HepG2 (cell line): ENCODE results near the gene BSN. TPM values are rescaled to one million over a fixed set of nuclear protein-coding genes. Genes with fewer than 3 reads are reported as not detected.
A peak's percentile ranks its signal among the peaks of the same experiment; 100 is the strongest.

ENCODE experiments used
- DNMT1 ChIP-seq: sonication (generic); formaldehyde crosslinking; IDR thresholded peaks from 2 replicates; pipeline ENCODE4 v1.5.1; 2020; ENCODE audit warnings: mild to moderate bottlenecking, missing genetic modification reagents
- FOXC1 ChIP-seq: sonication (generic); formaldehyde crosslinking; IDR thresholded peaks from 2 replicates; pipeline ENCODE4 v1.8.0; 2022; ENCODE audit warnings: mild to moderate bottlenecking, missing genetic modification reagents, borderline replicate concordance
- GABPB1 ChIP-seq: IDR thresholded peaks from 2 replicates; pipeline ENCODE4 v1.6.1; 2016; ENCODE audit warnings: mild to moderate bottlenecking, missing genetic modification reagents, moderate library complexity, missing compliant biosample characterization
- HMGA1 ChIP-seq: sonication (generic); formaldehyde crosslinking; conservative IDR thresholded peaks from 2 replicates; pipeline ENCODE4 v1.4.0; 2020; ENCODE audit warnings: missing genetic modification reagents
- JARID2 ChIP-seq: sonication (generic); formaldehyde crosslinking; IDR thresholded peaks from 2 replicates; pipeline ENCODE4 v1.8.1; 2023; ENCODE audit warnings: missing genetic modification reagents, inconsistent platforms; ENCODE audit not compliant: insufficient replicate concordance
- KAT8 ChIP-seq: IDR thresholded peaks from 2 replicates; pipeline ENCODE4 v1.6.1; 2016; ENCODE audit warnings: missing genetic modification reagents, missing compliant biosample characterization
- NFKBIZ ChIP-seq: IDR thresholded peaks from 2 replicates; pipeline ENCODE4 v1.6.1; 2018; ENCODE audit warnings: missing genetic modification reagents, missing compliant biosample characterization
- NR2F1 ChIP-seq, 2 experiments: fragments of 450-650 bp in 1 of 2; formaldehyde crosslinking in 1 of 2; IDR thresholded peaks; 2 replicates each; pipeline versions ENCODE4 v1.5.0 to v1.6.1; 2016 to 2020; ENCODE audit warnings: mild to moderate bottlenecking in 1 of 2, missing compliant biosample characterization in 1 of 2, missing genetic modification reagents in 1 of 2, moderate library complexity in 1 of 2
- PAF1 ChIP-seq: IDR thresholded peaks from 2 replicates; pipeline ENCODE4 v1.6.1; 2016; ENCODE audit warnings: missing genetic modification reagents, missing compliant biosample characterization
- POLR2AphosphoS5 ChIP-seq: IDR thresholded peaks from 2 replicates; pipeline ENCODE4 v1.6.1; 2012; ENCODE audit warnings: low read depth, low read length
- RORA ChIP-seq: sonication (generic); formaldehyde crosslinking; IDR thresholded peaks from 2 replicates; pipeline ENCODE4 v1.5.0; 2020; ENCODE audit warnings: mild to moderate bottlenecking, missing genetic modification reagents, moderate library complexity
- ZBED4 ChIP-seq: sonication (generic); formaldehyde crosslinking; IDR thresholded peaks from 2 replicates; pipeline ENCODE4 v1.4.0; 2020; ENCODE audit warnings: missing genetic modification reagents, borderline replicate concordance
- ZNF33A ChIP-seq: sonication (generic); formaldehyde crosslinking; IDR thresholded peaks from 2 replicates; pipeline ENCODE4 v1.5.1; 2020; ENCODE audit warnings: missing genetic modification reagents, mild to moderate bottlenecking, moderate library complexity, borderline replicate concordance
- ZNF367 ChIP-seq: sonication (generic); formaldehyde crosslinking; IDR thresholded peaks from 2 replicates; pipeline ENCODE4 v1.4.0; 2020; ENCODE audit warnings: missing genetic modification reagents, borderline replicate concordance
- ZNF382 ChIP-seq: sonication (generic); formaldehyde crosslinking; IDR thresholded peaks from 2 replicates; pipeline ENCODE4 v1.5.0; 2020; ENCODE audit warnings: missing genetic modification reagents, mild to moderate bottlenecking, borderline replicate concordance
- ZNF709 ChIP-seq: sonication (generic); formaldehyde crosslinking; IDR thresholded peaks from 2 replicates; pipeline ENCODE4 v1.5.0; 2020; ENCODE audit warnings: mild to moderate bottlenecking, missing genetic modification reagents
- ZNF775 ChIP-seq: sonication (generic); formaldehyde crosslinking; IDR thresholded peaks from 2 replicates; pipeline ENCODE4 v1.4.0; 2020; ENCODE audit warnings: missing genetic modification reagents, mild to moderate bottlenecking, moderate library complexity, borderline replicate concordance
- polyA plus RNA-seq, 8 experiments: library from polyadenylated mRNA; depleted of rRNA in 3 of 8; stranded (reverse) in 7 of 8; unstranded in 1 of 8; fragments of >200 nt; fragmentation: Illumina TruSeq in 4 of 8; extraction: Trizol in 4 of 8; gene quantifications; 2 replicates each; pipeline versions ENCODE4 v1.2.1 to v1.2.3, GENCODE V29; 2011 to 2016; ENCODE audit warnings: low read depth in 4 of 8, missing spikeins in 1 of 8, mixed read lengths in 1 of 8; ENCODE audit not compliant: insufficient read depth in 1 of 8
- total RNA-seq, 5 experiments: library from RNA; depleted of rRNA; stranded (reverse); fragments of >200 nt; fragmentation: Illumina TruSeq; extraction: Trizol; gene quantifications; 2 replicates each; pipeline ENCODE4 v1.2.3, GENCODE V29; 2016; ENCODE audit warnings: low read depth in 1 of 5
- TF ChIP-seq, protein P1 (sequence below): IDR thresholded peaks from 2 replicates; pipeline ENCODE4 v1.6.1; 2016
- TF ChIP-seq, protein P2 (sequence below): sonication (generic); formaldehyde crosslinking; IDR thresholded peaks from 2 replicates; pipeline ENCODE4 v1.4.0; 2020; ENCODE audit warnings: missing genetic modification reagents

The BSN gene
- total and polyA plus RNA-seq, 2 of the 13 experiments (the other 11 are each of a cell fraction or from before 2014, with no cell fraction given), result 0.42 to 0.86 TPM

GRCh38 chr3:49665822-49666519 lies 111.7 kb downstream of the BSN start (continued):
- TF ChIP-seq NFKBIZ (no peak), KAT8 (CRISPR knock-in tag) (peak; percentile 52; the same call in 1 of the 2 replicates), ZNF709 (CRISPR knock-in tag) (no peak), POLR2AphosphoS5 (0 out of 2 replicates have a peak, but pooled peaks have one; percentile 20), PAF1 (no peak), JARID2 (CRISPR knock-in tag) (no peak), FOXC1 (CRISPR knock-in tag) (no peak), DNMT1 (CRISPR knock-in tag) (no peak), NR2F1 (CRISPR knock-in tag; IDR thresholded peaks at IDR 0.05) (peak; percentile 26 to 83; a peak in 2 of 4 replicates), ZNF775 (CRISPR knock-in tag) (no peak), ZNF367 (CRISPR knock-in tag) (no peak), ZNF33A (CRISPR knock-in tag) (no peak), GABPB1 (CRISPR knock-in tag) (peak; percentile 83), ZBED4 (CRISPR knock-in tag) (no peak), HMGA1 (CRISPR knock-in tag) (no peak), RORA (CRISPR knock-in tag) (no peak), ZNF382 (no peak)
- TF ChIP-seq, protein P1, sequence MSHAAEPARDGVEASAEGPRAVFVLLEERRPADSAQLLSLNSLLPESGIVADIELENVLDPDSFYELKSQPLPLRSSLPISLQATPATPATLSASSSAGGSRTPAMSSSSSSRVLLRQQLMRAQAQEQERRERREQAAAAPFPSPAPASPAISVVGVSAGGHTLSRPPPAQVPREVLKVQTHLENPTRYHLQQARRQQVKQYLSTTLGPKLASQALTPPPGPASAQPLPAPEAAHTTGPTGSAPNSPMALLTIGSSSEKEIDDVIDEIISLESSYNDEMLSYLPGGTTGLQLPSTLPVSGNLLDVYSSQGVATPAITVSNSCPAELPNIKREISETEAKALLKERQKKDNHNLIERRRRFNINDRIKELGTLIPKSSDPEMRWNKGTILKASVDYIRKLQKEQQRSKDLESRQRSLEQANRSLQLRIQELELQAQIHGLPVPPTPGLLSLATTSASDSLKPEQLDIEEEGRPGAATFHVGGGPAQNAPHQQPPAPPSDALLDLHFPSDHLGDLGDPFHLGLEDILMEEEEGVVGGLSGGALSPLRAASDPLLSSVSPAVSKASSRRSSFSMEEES (CRISPR knock-in tag), result peak; percentile 26; the same call in 1 of the 2 replicates
- TF ChIP-seq, protein P2, sequence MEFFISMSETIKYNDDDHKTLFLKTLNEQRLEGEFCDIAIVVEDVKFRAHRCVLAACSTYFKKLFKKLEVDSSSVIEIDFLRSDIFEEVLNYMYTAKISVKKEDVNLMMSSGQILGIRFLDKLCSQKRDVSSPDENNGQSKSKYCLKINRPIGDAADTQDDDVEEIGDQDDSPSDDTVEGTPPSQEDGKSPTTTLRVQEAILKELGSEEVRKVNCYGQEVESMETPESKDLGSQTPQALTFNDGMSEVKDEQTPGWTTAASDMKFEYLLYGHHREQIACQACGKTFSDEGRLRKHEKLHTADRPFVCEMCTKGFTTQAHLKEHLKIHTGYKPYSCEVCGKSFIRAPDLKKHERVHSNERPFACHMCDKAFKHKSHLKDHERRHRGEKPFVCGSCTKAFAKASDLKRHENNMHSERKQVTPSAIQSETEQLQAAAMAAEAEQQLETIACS (CRISPR knock-in tag), result no peak
